Measurements from ENCODE around the gene TGM6.

DNA sequence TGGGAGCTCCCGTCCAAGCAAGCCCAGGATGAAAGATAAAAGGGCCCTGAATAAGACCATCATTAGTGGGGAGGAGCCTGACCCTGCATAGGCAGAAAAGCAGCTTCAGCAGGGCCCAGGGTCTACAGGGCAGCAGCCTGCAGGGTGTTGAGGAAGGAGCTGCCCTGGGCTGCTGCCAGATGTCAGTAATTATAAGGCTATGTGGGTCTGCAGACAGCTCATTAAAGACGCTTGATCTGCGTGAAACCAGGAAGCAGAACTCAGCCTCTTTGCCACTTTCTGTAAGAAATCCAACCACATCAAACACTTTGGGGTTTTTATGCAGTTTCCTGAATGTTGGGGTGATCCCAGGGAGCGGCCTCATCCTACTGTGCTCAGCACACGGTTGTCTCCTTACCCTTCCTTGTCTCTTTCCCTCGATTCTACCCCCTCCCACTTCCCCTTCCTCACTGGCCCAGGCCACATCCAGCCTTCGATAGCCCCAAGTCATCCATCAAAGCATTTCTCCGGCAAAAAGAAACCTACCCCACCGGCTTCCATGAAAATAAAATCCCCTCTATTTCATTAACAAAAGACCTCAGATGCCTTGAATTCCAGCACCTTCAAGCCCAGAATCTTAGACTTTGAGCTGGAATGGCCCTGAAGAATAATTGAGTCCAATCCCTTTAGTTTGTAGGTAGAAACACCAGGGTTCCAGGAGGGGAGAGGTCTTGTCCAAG lies 1.0 kb upstream of the TGM6 start:
- TF ChIP-seq, protein P1, sequence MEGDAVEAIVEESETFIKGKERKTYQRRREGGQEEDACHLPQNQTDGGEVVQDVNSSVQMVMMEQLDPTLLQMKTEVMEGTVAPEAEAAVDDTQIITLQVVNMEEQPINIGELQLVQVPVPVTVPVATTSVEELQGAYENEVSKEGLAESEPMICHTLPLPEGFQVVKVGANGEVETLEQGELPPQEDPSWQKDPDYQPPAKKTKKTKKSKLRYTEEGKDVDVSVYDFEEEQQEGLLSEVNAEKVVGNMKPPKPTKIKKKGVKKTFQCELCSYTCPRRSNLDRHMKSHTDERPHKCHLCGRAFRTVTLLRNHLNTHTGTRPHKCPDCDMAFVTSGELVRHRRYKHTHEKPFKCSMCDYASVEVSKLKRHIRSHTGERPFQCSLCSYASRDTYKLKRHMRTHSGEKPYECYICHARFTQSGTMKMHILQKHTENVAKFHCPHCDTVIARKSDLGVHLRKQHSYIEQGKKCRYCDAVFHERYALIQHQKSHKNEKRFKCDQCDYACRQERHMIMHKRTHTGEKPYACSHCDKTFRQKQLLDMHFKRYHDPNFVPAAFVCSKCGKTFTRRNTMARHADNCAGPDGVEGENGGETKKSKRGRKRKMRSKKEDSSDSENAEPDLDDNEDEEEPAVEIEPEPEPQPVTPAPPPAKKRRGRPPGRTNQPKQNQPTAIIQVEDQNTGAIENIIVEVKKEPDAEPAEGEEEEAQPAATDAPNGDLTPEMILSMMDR (IDR thresholded peaks at IDR 0.05), result no peak
- no peak for TF ChIP-seq POLR2AphosphoS5 (IDR thresholded peaks at IDR 0.05)

Data from breast epithelium (tissue), 3 donors.